CD4-positive, alpha-beta memory T cell (primary cell): ENCODE results near the gene SIL1. TPM values are rescaled to one million over a fixed set of nuclear protein-coding genes. Genes with fewer than 3 reads are reported as not detected.

Experiments used
- CTCF ChIA-PET: fragments of 350-600 bp; sonication (Branson Sonifier 250); formaldehyde crosslinking; loops from one replicate; lab custom pipeline; 2021; ENCODE audit warnings: inconsistent platforms; ENCODE audit not compliant: partially characterized antibody; lab: Charles Lee
- POLR2A ChIA-PET: fragments of 350-600 bp; sonication (Branson Sonifier 250); formaldehyde crosslinking; loops from one replicate; lab custom pipeline; 2021; ENCODE audit not compliant: partially characterized antibody; lab: Charles Lee
- DNase-seq, 5 donors: peaks; one replicate each; pipeline versions ENCODE4 v3.0.0 to v3.0.0-alpha.2; 2020 to 2022; ENCODE audit warnings: mixed read lengths in 1 of 5
- H3K27ac ChIP-seq: one replicate; pipeline ENCODE4 v1.7.0; 2013; ENCODE audit warnings: low read depth, low read length
- H3K27me3 ChIP-seq: 2 replicates; pipeline ENCODE4 v1.7.0; 2013; ENCODE audit warnings: mild to moderate bottlenecking, low read length, moderate library complexity; ENCODE audit not compliant: insufficient read depth
- H3K36me3 ChIP-seq: 2 replicates; pipeline ENCODE4 v1.7.0; 2013; ENCODE audit warnings: mild to moderate bottlenecking, low read length, moderate library complexity; ENCODE audit not compliant: insufficient read depth
- H3K4me1 ChIP-seq: 2 replicates; pipeline ENCODE4 v1.7.0; 2013; ENCODE audit warnings: mild to moderate bottlenecking, low read length, moderate library complexity; ENCODE audit not compliant: insufficient read depth
- H3K4me3 ChIP-seq, 2 donors: one replicate each; pipeline ENCODE4 v1.7.0; 2013; ENCODE audit warnings: low read length in 2 of 2, mild to moderate bottlenecking in 1 of 2
- H3K9me3 ChIP-seq, 2 donors: one replicate each; pipeline ENCODE4 v1.7.0; 2013; ENCODE audit warnings: low read length in 2 of 2, control low read depth in 1 of 2; ENCODE audit not compliant: control insufficient read depth in 1 of 2
- H3K27ac Mint-ChIP-seq, 7 donors: one replicate each; pipeline ENCODE4 v1.8.0; 2020 to 2021; ENCODE audit warnings: mixed read lengths in 7 of 7, mild to moderate bottlenecking in 6 of 7, inconsistent platforms in 3 of 7, moderate library complexity in 3 of 7
- H3K27me3 Mint-ChIP-seq, 2 donors: one replicate each; pipeline ENCODE4 v1.8.0; 2020 to 2021; ENCODE audit warnings: mixed read lengths in 2 of 2
- H3K36me3 Mint-ChIP-seq, 2 donors: one replicate each; pipeline ENCODE4 v1.8.0; 2020 to 2021; ENCODE audit warnings: mixed read lengths in 2 of 2, inconsistent platforms in 1 of 2, mild to moderate bottlenecking in 1 of 2
- H3K4me1 Mint-ChIP-seq, 4 donors: one replicate each; pipeline ENCODE4 v1.8.0; 2020 to 2021; ENCODE audit warnings: mixed read lengths in 4 of 4, mild to moderate bottlenecking in 1 of 4
- H3K4me3 Mint-ChIP-seq, 8 donors: one replicate each; pipeline ENCODE4 v1.8.0; 2020 to 2021; ENCODE audit warnings: mixed read lengths in 8 of 8, mild to moderate bottlenecking in 7 of 8, moderate library complexity in 6 of 8, inconsistent platforms in 3 of 8
- H3K9me3 Mint-ChIP-seq, 8 donors: one replicate each; pipeline ENCODE4 v1.8.0; 2020 to 2021; ENCODE audit warnings: mixed read lengths in 8 of 8, mild to moderate bottlenecking in 5 of 8, inconsistent platforms in 3 of 8, moderate library complexity in 1 of 8
- intact Hi-C: fragments of 100-400 bp; cut with micrococcal nuclease; formaldehyde crosslinking; loops from one replicate; pipeline ENCODE4 v1.15.1; 2023
- polyA plus RNA-seq, 2 donors: library from polyadenylated mRNA; unstranded; fragments of 300-500 nt; fragmentation: Illumina TruSeq; gene quantifications; one replicate each; pipeline ENCODE4 v1.2.3, GENCODE V29; 2021
- total RNA-seq, 2 experiments: library from RNA; stranded (reverse); gene quantifications; one replicate each; pipeline ENCODE4 v1.2.3, GENCODE V29; 2021

Gene SIL1
- total RNA-seq (10 to 100 TPM; 16.4 to 16.7 TPM), polyA plus RNA-seq (10 to 100 TPM; 12.2 to 12.3 TPM)

DNA sequence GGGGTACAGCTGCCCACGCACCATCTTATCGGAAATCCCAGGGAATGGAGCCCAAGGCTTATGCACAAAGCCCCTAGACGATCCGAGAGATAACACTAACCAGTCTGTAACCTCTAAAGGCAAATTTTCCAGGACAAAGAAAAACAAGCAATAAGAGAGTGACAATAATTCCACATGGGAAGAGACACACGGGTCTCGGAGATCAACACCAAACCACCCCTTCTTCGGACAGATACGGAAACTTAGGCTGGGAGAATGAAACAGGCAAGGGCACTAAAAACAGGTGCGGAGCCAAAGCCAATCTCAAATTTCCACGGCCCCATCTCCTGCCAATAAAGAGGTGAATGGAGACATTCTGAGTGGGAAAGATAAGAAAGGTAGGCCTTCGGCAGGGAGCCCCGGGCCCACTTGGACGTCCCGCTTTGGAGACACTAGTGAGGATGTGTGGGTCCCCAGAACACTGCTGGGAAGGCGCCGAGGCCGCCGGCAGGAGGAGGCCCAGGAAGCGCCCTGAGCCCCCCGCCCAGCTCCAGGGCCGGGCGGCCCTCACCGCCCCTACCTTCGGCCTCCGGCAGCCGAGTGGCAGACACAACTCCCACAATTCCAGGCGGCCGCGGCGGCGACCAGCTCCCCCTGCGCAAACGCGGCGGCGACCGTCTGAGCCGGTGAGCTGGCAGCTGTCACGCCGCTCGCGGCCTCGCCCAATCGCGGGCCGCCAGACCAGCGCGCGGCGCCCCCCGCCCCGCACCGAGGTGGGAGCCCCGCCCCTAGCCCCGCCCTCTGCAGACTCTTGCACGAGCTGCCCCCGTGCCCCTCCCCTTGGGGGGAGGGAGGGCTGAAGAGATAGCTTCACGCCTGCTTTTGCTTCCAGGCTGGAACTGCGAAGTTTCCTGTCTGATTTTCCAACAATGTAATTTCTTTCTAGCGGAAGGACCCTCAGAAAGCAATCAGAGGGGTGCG is at the start of gene SIL1:
Gene SIL1, minus strand, starts transcription at position 659 of the 960 bp plus-strand sequence. CDS start 70,525 bp downstream, outside the sequence.
- Histone ChIP-seq H3K4me1 (peaks cover 13% of the 10 kb centered on the region), H3K27me3 (no peaks in the 10 kb centered on the region), H3K4me3 (peak within 1 kb of the TSS; percentile 59 to 69), H3K9me3 (no peaks in the 10 kb centered on the region), H3K36me3 (no peaks in the 10 kb centered on the region), H3K27ac (peak within 1 kb of the TSS; percentile 86)
- intact Hi-C loops: loop anchor here (1.0 to 10.0 kb wide), 7 partner anchors 74 to 917 kb away; partner anchors contain the start of genes HSPA9, PAIP2, PURA and SPATA24
- POLR2A ChIA-PET: interaction anchor here (0.5 to 1.8 kb wide), 8 partner anchors 9 to 623 kb away, joined by 3 to 10 read pairs (median 5); partner anchors contain the start of genes HSPA9, MATR3 and PAIP2
- H3K36me3 Mint-ChIP-seq: peaks cover 1 to 10% of the 10 kb centered on the region in 2 donors
- CTCF ChIA-PET: interaction anchor here (0.6 to 1.0 kb wide), 3 partner anchors 11 to 183 kb away, joined by 3 read pairs; no protein-coding TSS in a partner anchor
- peak within 1 kb of the TSS; percentile 84 to 98 (median 94) for H3K27ac Mint-ChIP-seq
- H3K9me3 Mint-ChIP-seq: peaks cover 0 to 2% (median 0%) of the 10 kb centered on the region in 8 donors
- no peaks in the 10 kb centered on the region for H3K27me3 Mint-ChIP-seq
- DNase-seq: peak; percentile 90 to 93 (median 91)
- peaks cover 13 to 29% (median 19%) of the 10 kb centered on the region in 4 donors for H3K4me1 Mint-ChIP-seq
- H3K4me3 Mint-ChIP-seq: peak within 1 kb of the TSS; percentile 87 to 95 (median 89)

DNA sequence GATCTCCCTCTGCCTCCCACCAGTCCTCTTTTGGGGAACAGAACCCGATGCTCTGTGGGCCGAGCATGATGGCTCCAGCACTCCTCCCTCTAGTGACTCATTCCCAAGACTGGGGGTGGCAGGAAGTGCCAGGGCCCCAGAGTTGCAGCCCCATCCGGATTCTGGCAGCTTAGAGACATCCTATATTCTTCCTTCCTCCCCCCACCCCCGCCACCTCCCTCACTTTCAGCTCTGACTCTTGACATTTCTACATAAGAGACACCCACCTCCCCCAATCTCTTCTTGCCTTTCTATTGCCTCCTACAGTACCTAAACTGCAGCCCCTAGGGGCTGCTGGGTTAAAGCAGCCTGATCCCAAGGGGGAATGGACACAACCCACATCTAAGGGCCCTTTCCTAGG is 48.2 kb upstream of the SIL1 start:
- peaks cover 8 to 14% (median 9%) of the 10 kb centered on the region in 4 donors for H3K4me1 Mint-ChIP-seq
- intact Hi-C loops: no loop called here
- no peaks in the 10 kb centered on the region for H3K36me3 ChIP-seq
- POLR2A ChIA-PET: no interaction called here
- no peak overlapping the region for H3K27ac Mint-ChIP-seq
- no peak for DNase-seq
- peaks cover 0 to 2% (median 0%) of the 10 kb centered on the region in 8 donors for H3K9me3 Mint-ChIP-seq
- H3K27me3 Mint-ChIP-seq: peaks cover 0 to 2% of the 10 kb centered on the region in 2 donors
- H3K4me1 ChIP-seq: no peaks in the 10 kb centered on the region
- no peaks in the 10 kb centered on the region for H3K36me3 Mint-ChIP-seq
- H3K4me3 Mint-ChIP-seq: no peak overlapping the region
- no peaks in the 10 kb centered on the region for H3K27me3 ChIP-seq
- no peak overlapping the region for H3K4me3 ChIP-seq
- CTCF ChIA-PET: interaction anchor here (1.0 kb wide), 2 partner anchors 11 to 19 kb away, joined by 3 to 5 read pairs; no protein-coding TSS in a partner anchor
- no peak overlapping the region for H3K27ac ChIP-seq
- H3K9me3 ChIP-seq: no peaks in the 10 kb centered on the region

DNA sequence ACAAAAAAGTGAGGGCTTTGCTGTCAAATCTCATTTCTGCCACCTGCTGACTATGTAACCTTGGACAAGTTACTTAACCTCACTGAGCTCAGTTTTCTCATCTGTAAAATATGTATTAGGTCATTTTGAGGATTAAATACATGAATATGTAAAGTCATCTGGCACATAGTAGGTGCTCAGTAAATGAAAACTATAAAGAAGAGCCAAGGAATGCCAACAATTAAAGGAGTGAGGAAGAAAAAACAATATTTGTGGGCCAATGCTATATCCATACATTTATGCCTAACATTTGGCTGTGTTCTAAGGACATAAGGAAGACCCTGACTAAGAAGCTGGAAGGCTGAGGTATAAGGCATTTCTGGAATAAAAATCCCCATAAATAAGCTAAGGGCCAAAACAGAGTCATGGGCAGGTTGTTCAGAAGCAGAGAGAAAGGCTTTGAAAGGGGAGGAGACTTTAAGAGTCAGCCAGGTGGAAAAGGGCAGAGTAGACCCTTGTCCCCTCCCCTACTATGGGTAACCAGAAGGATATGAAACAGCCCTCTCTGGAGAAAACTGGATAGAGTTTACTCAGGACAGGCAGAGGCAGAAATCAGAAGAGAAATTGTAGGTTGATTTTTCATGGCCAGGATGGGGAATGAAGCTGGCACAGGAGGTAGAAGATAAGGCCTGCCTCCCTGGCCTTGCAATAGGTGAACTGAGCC is 47.6 kb upstream of the SIL1 start:
- Mint-ChIP-seq H3K4me3 (no peak overlapping the region), H3K9me3 (peaks cover 0 to 2% (median 0%) of the 10 kb centered on the region in 8 donors), H3K4me1 (peaks cover 6 to 10% (median 6%) of the 10 kb centered on the region in 4 donors), H3K27me3 (peaks cover 0 to 2% of the 10 kb centered on the region in 2 donors), H3K36me3 (no peaks in the 10 kb centered on the region), H3K27ac (no peak overlapping the region)
- no peaks in the 10 kb centered on the region for H3K27me3 ChIP-seq
- no peaks in the 10 kb centered on the region for H3K9me3 ChIP-seq
- no peak overlapping the region for H3K4me3 ChIP-seq
- H3K4me1 ChIP-seq: no peaks in the 10 kb centered on the region
- DNase-seq: no peak
- ChIA-PET POLR2A (no interaction called here), CTCF (interaction anchor here (0.6 to 1.0 kb wide), 3 partner anchors 10 to 19 kb away, joined by 3 to 5 read pairs (median 4); no protein-coding TSS in a partner anchor)
- intact Hi-C loops: no loop called here
- no peaks in the 10 kb centered on the region for H3K36me3 ChIP-seq
- no peak overlapping the region for H3K27ac ChIP-seq

DNA sequence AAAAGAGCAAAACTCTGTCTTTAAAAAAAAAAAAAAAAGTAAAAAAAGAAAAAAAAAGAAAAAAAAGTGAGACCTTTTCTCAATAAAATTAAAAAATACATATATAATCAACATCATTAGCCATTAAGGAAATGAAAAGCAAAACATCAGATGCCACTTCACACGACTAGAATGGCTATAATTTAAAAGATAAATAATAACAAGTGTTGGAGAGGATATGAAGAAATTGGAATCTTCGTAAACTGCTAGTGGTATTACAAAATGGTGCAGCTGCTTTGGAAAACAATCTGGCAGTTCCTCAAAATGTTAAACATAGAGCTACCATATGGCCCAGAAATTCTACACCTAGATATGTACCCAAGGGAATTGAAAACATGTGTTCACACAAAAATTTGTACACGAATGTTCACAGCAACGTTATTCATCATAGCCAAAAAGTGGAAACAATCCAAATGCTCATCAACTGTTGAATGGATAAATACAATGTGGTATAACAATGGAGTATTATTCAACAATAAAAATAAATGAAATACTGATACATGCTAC is 45.3 kb upstream of the SIL1 start:
- no peak for DNase-seq
- peaks cover 0 to 9% of the 10 kb centered on the region in 2 donors for H3K27me3 Mint-ChIP-seq
- POLR2A ChIA-PET: interaction anchor here (1.1 kb wide), 1 partner anchor 11 kb away, joined by 3 read pairs; no protein-coding TSS in a partner anchor
- Histone ChIP-seq H3K27ac (no peak overlapping the region), H3K36me3 (no peaks in the 10 kb centered on the region), H3K9me3 (no peaks in the 10 kb centered on the region), H3K27me3 (no peaks in the 10 kb centered on the region), H3K4me3 (no peak overlapping the region), H3K4me1 (no peaks in the 10 kb centered on the region)
- H3K9me3 Mint-ChIP-seq: peaks cover 0 to 2% (median 0%) of the 10 kb centered on the region in 8 donors
- intact Hi-C loops: no loop called here
- peak overlapping the region in 1 of 8 donors; percentile 37 for H3K4me3 Mint-ChIP-seq
- no peak overlapping the region for H3K27ac Mint-ChIP-seq
- H3K4me1 Mint-ChIP-seq: peaks cover 6 to 10% (median 6%) of the 10 kb centered on the region in 4 donors
- CTCF ChIA-PET: interaction anchor here (1.4 kb wide), 1 partner anchor 17 kb away, joined by 3 read pairs; no protein-coding TSS in a partner anchor
- no peaks in the 10 kb centered on the region for H3K36me3 Mint-ChIP-seq

DNA sequence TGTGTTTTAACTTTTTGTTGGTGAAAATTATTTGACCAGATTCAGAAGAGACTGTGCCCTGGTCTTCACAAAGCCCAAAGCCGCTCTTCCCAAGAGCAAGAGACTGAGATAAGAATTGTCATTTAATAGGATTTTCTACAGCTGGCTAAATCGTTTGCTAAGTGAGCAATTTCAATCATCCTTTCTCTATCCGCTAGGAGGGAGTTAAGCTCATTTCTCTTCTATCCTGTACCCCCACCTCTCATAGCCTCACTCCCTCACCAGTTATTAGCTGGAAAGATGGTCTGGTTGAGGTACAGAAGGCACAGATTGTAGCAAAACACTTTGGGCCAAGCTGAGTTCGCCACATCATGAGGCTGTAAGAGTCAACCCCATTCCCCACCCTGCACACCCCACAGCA is 43.0 kb upstream of the SIL1 start:
- peak overlapping the region in 1 of 7 donors; percentile 65 for H3K27ac Mint-ChIP-seq
- Histone ChIP-seq H3K4me3 (no peak overlapping the region), H3K4me1 (no peaks in the 10 kb centered on the region), H3K36me3 (no peaks in the 10 kb centered on the region), H3K27me3 (no peaks in the 10 kb centered on the region), H3K27ac (no peak overlapping the region), H3K9me3 (no peaks in the 10 kb centered on the region)
- ChIA-PET POLR2A (no interaction called here), CTCF (interaction anchor here (1.4 kb wide), 1 partner anchor 10 kb away, joined by 3 read pairs; no protein-coding TSS in a partner anchor)
- no peak for DNase-seq
- peaks cover 0 to 2% (median 0%) of the 10 kb centered on the region in 8 donors for H3K9me3 Mint-ChIP-seq
- intact Hi-C loops: no loop called here
- peaks cover 0 to 9% of the 10 kb centered on the region in 2 donors for H3K27me3 Mint-ChIP-seq
- no peak overlapping the region for H3K4me3 Mint-ChIP-seq
- no peaks in the 10 kb centered on the region for H3K36me3 Mint-ChIP-seq
- H3K4me1 Mint-ChIP-seq: peaks cover 0 to 4% (median 0%) of the 10 kb centered on the region in 4 donors

DNA sequence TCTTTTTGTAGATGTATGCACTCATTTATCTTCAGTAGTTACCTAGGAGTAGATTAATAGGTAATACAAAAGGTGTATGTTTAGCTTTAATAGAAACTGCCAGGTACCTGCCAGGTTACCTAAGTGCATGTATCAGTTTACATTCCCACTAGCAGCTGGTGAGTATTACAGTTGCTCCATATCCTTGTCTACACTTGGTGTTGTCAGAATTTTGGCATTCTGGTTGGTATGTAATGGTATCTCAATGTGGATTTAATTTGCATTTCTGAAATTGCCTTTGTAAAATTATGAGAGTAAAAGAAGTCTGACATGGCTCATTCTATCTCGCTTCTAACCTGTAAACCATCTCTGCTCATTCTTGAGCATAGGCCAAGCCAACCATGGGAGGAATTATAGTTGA is 38.3 kb upstream of the SIL1 start:
- Mint-ChIP-seq H3K9me3 (peaks cover 0 to 2% (median 0%) of the 10 kb centered on the region in 8 donors), H3K27me3 (peaks cover 0 to 7% of the 10 kb centered on the region in 2 donors), H3K27ac (no peak overlapping the region), H3K4me3 (no peak overlapping the region), H3K4me1 (no peaks in the 10 kb centered on the region), H3K36me3 (no peaks in the 10 kb centered on the region)
- ChIA-PET POLR2A (no interaction called here), CTCF (no interaction called here)
- DNase-seq: no peak
- H3K4me3 ChIP-seq: no peak overlapping the region
- no peaks in the 10 kb centered on the region for H3K36me3 ChIP-seq
- H3K27me3 ChIP-seq: no peaks in the 10 kb centered on the region
- H3K27ac ChIP-seq: no peak overlapping the region
- intact Hi-C loops: no loop called here
- H3K9me3 ChIP-seq: no peaks in the 10 kb centered on the region
- no peaks in the 10 kb centered on the region for H3K4me1 ChIP-seq
